SK-N-SH (cell line): Measurements from ENCODE around the gene PTK7. TPM values are rescaled to one million over a fixed set of nuclear protein-coding genes. Genes with fewer than 3 reads are reported as not detected.

Experiments used
- CTCF ChIA-PET: fragments of 300-600, 350-600 bp; formaldehyde crosslinking; extraction: SDS; loops from one replicate; lab custom pipeline; 2021; lab: Yijun Ruan, JAX
- POLR2A ChIA-PET: fragments of 350-600 bp; sonication (Branson Sonifier 250); formaldehyde crosslinking; extraction: SDS; loops from one replicate; lab custom pipeline; 2020; ENCODE audit warnings: antibody characterized with exemption, inconsistent platforms; lab: Yijun Ruan, JAX
- DNase-seq: peaks from one replicate; pipeline ENCODE4 v3.0.0; 2012
- H2AFZ ChIP-seq: fragments of 200-600 bp; sonication (generic); 2 replicates; pipeline ENCODE4 v1.8.1; 2016; ENCODE audit warnings: antibody characterized with exemption, mild to moderate bottlenecking, low read depth
- H3F3A ChIP-seq: fragments of 200-600 bp; sonication (generic); replicated peaks from 2 replicates; pipeline ENCODE3; 2016; ENCODE audit warnings: antibody characterized with exemption, mild to moderate bottlenecking; ENCODE audit not compliant: insufficient read depth
- H3K27ac ChIP-seq, 2 experiments: fragments of 200-500 bp in 1 of 2; fragments of 200-600 bp in 1 of 2; sonication (Bioruptor generic) in 1 of 2; sonication (generic), shearing (Covaris generic) in 1 of 2; 2 replicates each; pipeline versions ENCODE4 v1.5.1 to v1.6.1; 2014 to 2016; ENCODE audit warnings: low read depth in 2 of 2, inconsistent platforms in 1 of 2, low read length in 1 of 2, mild to moderate bottlenecking in 1 of 2, mixed read lengths in 1 of 2
- H3K27me3 ChIP-seq: fragments of 200-600 bp; sonication (generic), shearing (Covaris generic); 2 replicates; pipeline ENCODE4 v1.6.1; 2016; ENCODE audit warnings: mixed run types; ENCODE audit not compliant: insufficient read depth
- H3K36me3 ChIP-seq, 2 experiments: fragments of 200-500 bp in 1 of 2; fragments of 200-600 bp in 1 of 2; sonication (Bioruptor generic) in 1 of 2; sonication (generic) in 1 of 2; replicated peaks in 1 of 2; 2 replicates each; pipeline versions ENCODE3 to v1.5.1; 2014 to 2016; ENCODE audit warnings: low read length in 1 of 2, mild to moderate bottlenecking in 1 of 2; ENCODE audit not compliant: insufficient read depth in 2 of 2, control insufficient read depth in 1 of 2
- H3K4me1 ChIP-seq, 2 experiments: fragments of 200-500 bp in 1 of 2; fragments of 200-600 bp in 1 of 2; sonication (Bioruptor generic) in 1 of 2; sonication (generic), shearing (Covaris generic) in 1 of 2; 2 replicates each; pipeline versions ENCODE4 v1.5.1 to v1.6.1; 2014 to 2016; ENCODE audit warnings: low read depth in 1 of 2, low read length in 1 of 2, mixed run types in 1 of 2; ENCODE audit not compliant: insufficient read depth in 2 of 2, control insufficient read depth in 1 of 2
- H3K4me2 ChIP-seq: fragments of 200-600 bp; sonication (generic), shearing (Covaris generic); 2 replicates; pipeline ENCODE4 v1.6.1; 2017; ENCODE audit warnings: mixed run types
- H3K4me3 ChIP-seq, 2 experiments: fragments of 200-500 bp in 1 of 2; fragments of 200-600 bp in 1 of 2; sonication (Bioruptor generic) in 1 of 2; sonication (generic), shearing (Covaris generic) in 1 of 2; 2 replicates each; pipeline versions ENCODE4 v1.5.1 to v1.8.1; 2014 to 2016; ENCODE audit warnings: low read depth in 2 of 2, inconsistent platforms in 1 of 2, low read length in 1 of 2, mild to moderate bottlenecking in 1 of 2, mixed read lengths in 1 of 2, moderate library complexity in 1 of 2
- H3K79me2 ChIP-seq: fragments of 200-600 bp; sonication (generic); 2 replicates; pipeline ENCODE4 v1.8.1; 2017; ENCODE audit warnings: mild to moderate bottlenecking; ENCODE audit not compliant: insufficient read depth
- H3K9ac ChIP-seq: fragments of 200-600 bp; sonication (generic); 2 replicates; pipeline ENCODE4 v1.6.1; 2017; ENCODE audit warnings: mixed run types
- H3K9me2 ChIP-seq: fragments of 200-600 bp; sonication (generic); 2 replicates; pipeline ENCODE4 v1.6.1; 2017; ENCODE audit warnings: mixed run types
- H3K9me3 ChIP-seq: fragments of 200-600 bp; sonication (generic); 2 replicates; pipeline ENCODE4 v1.6.1; 2017; ENCODE audit warnings: mixed run types, mild to moderate bottlenecking, moderate library complexity
- H4K20me1 ChIP-seq: fragments of 200-600 bp; sonication (generic); 2 replicates; pipeline ENCODE4 v1.6.1; 2017; ENCODE audit warnings: mild to moderate bottlenecking, mixed run types; ENCODE audit not compliant: insufficient read depth
- CHD2 ChIP-seq: fragments of 150-350 bp; IDR thresholded peaks from 2 replicates; pipeline ENCODE4 v1.6.1; 2018; ENCODE audit warnings: low read length; ENCODE audit not compliant: partially characterized antibody
- CTCF ChIP-seq: fragments of 200-600 bp; sonication (generic); IDR thresholded peaks from 2 replicates; pipeline ENCODE4 v1.6.1; 2017; ENCODE audit warnings: antibody characterized with exemption, mild to moderate bottlenecking, moderate library complexity
- FOXM1 ChIP-seq: IDR thresholded peaks from 2 replicates; pipeline ENCODE4 v1.4.0; 2012; ENCODE audit warnings: low read depth, mild to moderate bottlenecking
- GATA2 ChIP-seq: sonication (generic); formaldehyde crosslinking; IDR thresholded peaks from 2 replicates; pipeline ENCODE4 v1.5.0; 2020; ENCODE audit warnings: mild to moderate bottlenecking, missing genetic modification reagents
- POLR2AphosphoS5 ChIP-seq: IDR thresholded peaks from 2 replicates; pipeline ENCODE4 v1.6.1; 2012; ENCODE audit warnings: low read depth, low read length
- RAD21 ChIP-seq: IDR thresholded peaks from 2 replicates; pipeline ENCODE4 v1.6.1; 2012; ENCODE audit warnings: mild to moderate bottlenecking, low read length
- SMC3 ChIP-seq: IDR thresholded peaks from 2 replicates; pipeline ENCODE4 v1.6.1; 2012; ENCODE audit warnings: low read depth, low read length, improper control_type of control experiment
- TEAD4 ChIP-seq: IDR thresholded peaks from 2 replicates; pipeline ENCODE4 v1.4.0; 2012; ENCODE audit warnings: mild to moderate bottlenecking, borderline replicate concordance; ENCODE audit not compliant: insufficient read depth
- WGBS: methylation state at CpG from one replicate; pipeline ENCODE4 v1.1.6; 2017; ENCODE audit warnings: low lambda C conversion rate; 5-methylcytosine and 5-hydroxymethylcytosine counted together
- polyA plus RNA-seq, 3 experiments: library from polyadenylated mRNA; depleted of rRNA; stranded (reverse); fragments of >200 nt; gene quantifications; 2 replicates each; pipeline ENCODE4 v1.2.3, GENCODE V29; 2012

PTK7 gene
- polyA plus RNA-seq, 1 of the 3 experiments (the other 2 are of a cell fraction) = 105 TPM

GRCh38 chr6:43175676-43176422 is 99.7 kb downstream of the PTK7 start (continued):
- no peak for TF ChIP-seq CTCF

- no peak for DNase-seq
- 94% methylated on average over 6 of the region's 6 CpGs for WGBS
- Histone ChIP-seq H3K4me2 (no peak overlapping the region), H4K20me1 (peaks cover 19% of the 10 kb centered on the region), H3K9me2 (no peaks in the 10 kb centered on the region), H3K4me3 (no peak overlapping the region), H3K27ac (no peak overlapping the region), H3K79me2 (peaks cover 44% of the 10 kb centered on the region), H3K27me3 (no peaks in the 10 kb centered on the region), H3K36me3 (peaks cover 19 to 51% of the 10 kb centered on the region in 2 experiments)
- CTCF ChIA-PET = no interaction called here
- TF ChIP-seq POLR2AphosphoS5 = no peak
- TF ChIP-seq TEAD4 = no peak
- no peak for TF ChIP-seq SMC3
- TF ChIP-seq RAD21 = no peak
- TF ChIP-seq, all 33 proteins: peak for 0
- Histone ChIP-seq H3F3A (peaks cover 13% of the 10 kb centered on the region), H2AFZ (no peak overlapping the region), H3K9me3 (no peaks in the 10 kb centered on the region), H3K4me1 (peaks cover 21 to 26% of the 10 kb centered on the region in 2 experiments), H3K9ac (no peak overlapping the region)
- POLR2A ChIA-PET = no interaction called here
Measured at GRCh38 chr6:43176423-43176786, 100.3 kb downstream of the PTK7 start.

GRCh38 chr6:43178150-43178549 is 102.0 kb downstream of the PTK7 start:
- no peak for DNase-seq
- Histone ChIP-seq H4K20me1 (peaks cover 12% of the 10 kb centered on the region), H2AFZ (no peak overlapping the region), H3K4me1 (peaks cover 23 to 29% of the 10 kb centered on the region in 2 experiments), H3K27ac (no peak overlapping the region), H3K4me2 (no peak overlapping the region), H3K9ac (no peak overlapping the region), H3K27me3 (no peaks in the 10 kb centered on the region), H3K36me3 (peaks cover 19 to 51% of the 10 kb centered on the region in 2 experiments), H3F3A (peaks cover 14% of the 10 kb centered on the region), H3K4me3 (no peak overlapping the region), H3K79me2 (peaks cover 39% of the 10 kb centered on the region), H3K9me2 (no peaks in the 10 kb centered on the region), H3K9me3 (no peaks in the 10 kb centered on the region)
- no peak for TF ChIP-seq CHD2
- no peak for TF ChIP-seq GATA2 (CRISPR knock-in tag)
- TF ChIP-seq FOXM1 = no peak
- TF ChIP-seq TEAD4 = no peak
- WGBS = 84% methylated on average over 7 of the region's 12 CpGs
- ChIA-PET POLR2A (no interaction called here), CTCF (no interaction called here)
